Measurements from ENCODE around the gene RUNX1. TPM values are rescaled to one million over a fixed set of nuclear protein-coding genes. Genes with fewer than 3 reads are reported as not detected.
A peak's percentile ranks its signal among the peaks of the same experiment; 100 is the strongest.

The RUNX1 gene
- total RNA-seq, 1 donor from 2014 or later: 18.7 TPM

DNA sequence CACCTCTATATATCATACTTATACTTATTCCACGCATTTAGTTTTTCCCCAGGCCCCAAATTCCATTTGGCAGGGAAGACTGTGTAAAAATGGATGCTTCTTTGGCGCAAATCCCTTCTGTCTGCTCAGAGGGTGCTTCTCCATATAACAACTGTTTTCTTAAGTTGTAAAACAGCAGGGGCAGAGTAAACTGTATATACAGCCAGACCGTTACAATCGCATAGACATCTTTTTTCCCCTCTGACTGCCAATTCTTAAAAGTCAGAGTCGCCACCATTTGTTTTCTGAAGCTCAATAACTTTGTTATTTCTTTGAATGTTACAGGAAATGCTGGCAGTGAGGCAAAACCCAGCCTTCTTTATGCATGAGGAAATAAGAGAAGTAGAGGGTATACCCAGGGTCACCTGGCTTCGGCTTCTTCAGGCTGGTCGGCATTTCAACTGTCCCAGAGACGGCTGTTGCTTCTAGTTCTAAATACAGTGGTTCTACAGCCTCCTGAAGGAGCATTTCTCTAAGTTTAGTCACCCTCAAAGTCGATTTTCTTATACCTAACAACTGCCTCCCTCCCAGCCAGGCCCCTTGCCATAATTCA is 191.9 kb downstream of the RUNX1 start:
- DNase-seq (ENCODE audit: low spot score): no peak
- H3K36me3 Mint-ChIP-seq (ENCODE audit: low read depth, unreplicated experiment): no peaks in the 10 kb centered on the region

DNA sequence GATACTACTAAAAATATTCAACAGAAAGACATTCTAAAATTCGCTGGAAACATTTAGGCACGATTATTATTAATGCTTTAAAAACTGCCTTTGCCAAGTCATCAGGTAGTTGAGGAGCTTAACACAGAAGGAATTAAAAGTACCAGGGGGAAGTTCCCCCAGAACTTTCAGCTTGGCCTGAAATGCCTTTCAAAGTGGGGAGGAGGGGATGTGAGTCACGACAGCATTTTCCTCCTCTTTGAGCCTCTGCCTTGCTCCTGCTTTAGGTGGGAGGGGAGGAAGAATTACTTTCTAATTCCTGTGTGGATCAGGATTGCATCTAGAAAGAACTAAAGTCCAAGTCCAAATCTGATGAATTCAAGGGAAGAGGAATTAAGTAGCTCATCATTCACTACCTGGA is 196.7 kb downstream of the RUNX1 start:
- Mint-ChIP-seq H3K27ac (ENCODE audit: unreplicated experiment) (no peak overlapping the region), H3K4me1 (ENCODE audit: unreplicated experiment) (peaks cover 17% of the 10 kb centered on the region), H3K36me3 (ENCODE audit: low read depth, unreplicated experiment) (no peaks in the 10 kb centered on the region), H3K9me3 (ENCODE audit: unreplicated experiment) (no peaks in the 10 kb centered on the region), H3K4me3 (ENCODE audit: unreplicated experiment) (no peak overlapping the region), H3K27me3 (ENCODE audit: unreplicated experiment) (no peaks in the 10 kb centered on the region)
- TF ChIP-seq, protein P1, sequence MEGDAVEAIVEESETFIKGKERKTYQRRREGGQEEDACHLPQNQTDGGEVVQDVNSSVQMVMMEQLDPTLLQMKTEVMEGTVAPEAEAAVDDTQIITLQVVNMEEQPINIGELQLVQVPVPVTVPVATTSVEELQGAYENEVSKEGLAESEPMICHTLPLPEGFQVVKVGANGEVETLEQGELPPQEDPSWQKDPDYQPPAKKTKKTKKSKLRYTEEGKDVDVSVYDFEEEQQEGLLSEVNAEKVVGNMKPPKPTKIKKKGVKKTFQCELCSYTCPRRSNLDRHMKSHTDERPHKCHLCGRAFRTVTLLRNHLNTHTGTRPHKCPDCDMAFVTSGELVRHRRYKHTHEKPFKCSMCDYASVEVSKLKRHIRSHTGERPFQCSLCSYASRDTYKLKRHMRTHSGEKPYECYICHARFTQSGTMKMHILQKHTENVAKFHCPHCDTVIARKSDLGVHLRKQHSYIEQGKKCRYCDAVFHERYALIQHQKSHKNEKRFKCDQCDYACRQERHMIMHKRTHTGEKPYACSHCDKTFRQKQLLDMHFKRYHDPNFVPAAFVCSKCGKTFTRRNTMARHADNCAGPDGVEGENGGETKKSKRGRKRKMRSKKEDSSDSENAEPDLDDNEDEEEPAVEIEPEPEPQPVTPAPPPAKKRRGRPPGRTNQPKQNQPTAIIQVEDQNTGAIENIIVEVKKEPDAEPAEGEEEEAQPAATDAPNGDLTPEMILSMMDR (IDR thresholded peaks at IDR 0.05; ENCODE audit: unreplicated experiment): no peak
- DNase-seq (ENCODE audit: low spot score): no peak

More for the DNA sequence above, 191.9 kb downstream of the RUNX1 start:
- Mint-ChIP-seq H3K4me1 (ENCODE audit: unreplicated experiment) (peaks cover 15% of the 10 kb centered on the region), H3K4me3 (ENCODE audit: unreplicated experiment) (no peak overlapping the region), H3K27ac (ENCODE audit: unreplicated experiment) (no peak overlapping the region), H3K9me3 (ENCODE audit: unreplicated experiment) (no peaks in the 10 kb centered on the region), H3K27me3 (ENCODE audit: unreplicated experiment) (peaks cover 2% of the 10 kb centered on the region)
- TF ChIP-seq, protein P1 (IDR thresholded peaks at IDR 0.05; ENCODE audit: unreplicated experiment): no peak

DNA sequence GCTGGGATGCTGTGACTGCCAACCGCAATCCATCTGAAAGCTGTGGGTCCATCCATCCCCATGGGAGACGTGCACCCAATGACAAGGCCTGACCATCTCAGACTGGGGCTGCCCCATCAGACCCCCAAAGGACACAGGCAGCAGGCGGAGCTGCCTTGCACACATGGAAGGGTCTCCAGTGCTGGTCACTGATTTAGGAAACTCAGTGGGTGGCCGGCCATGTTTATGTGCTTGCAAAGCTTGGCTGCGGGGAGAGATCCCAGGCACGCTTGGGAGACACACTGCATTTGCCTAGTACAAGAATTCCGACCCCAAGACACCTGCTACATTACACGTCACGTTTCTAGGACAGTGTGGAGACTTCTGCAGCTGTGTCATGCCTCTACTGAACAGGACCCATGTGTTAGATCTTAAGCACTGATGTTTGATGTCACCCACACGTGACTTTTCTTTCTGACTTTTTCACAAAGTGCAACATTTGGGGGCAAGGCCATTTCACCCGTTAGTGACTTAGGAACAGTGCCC is 198.9 kb downstream of the RUNX1 start:
- DNase-seq (ENCODE audit: low spot score): no peak
- Mint-ChIP-seq H3K9me3 (ENCODE audit: unreplicated experiment) (no peaks in the 10 kb centered on the region), H3K4me3 (ENCODE audit: unreplicated experiment) (no peak overlapping the region), H3K27me3 (ENCODE audit: unreplicated experiment) (no peaks in the 10 kb centered on the region), H3K27ac (ENCODE audit: unreplicated experiment) (no peak overlapping the region), H3K4me1 (ENCODE audit: unreplicated experiment) (peaks cover 36% of the 10 kb centered on the region), H3K36me3 (ENCODE audit: low read depth, unreplicated experiment) (no peaks in the 10 kb centered on the region)
- TF ChIP-seq, protein P1 (IDR thresholded peaks at IDR 0.05; ENCODE audit: unreplicated experiment): no peak

DNA sequence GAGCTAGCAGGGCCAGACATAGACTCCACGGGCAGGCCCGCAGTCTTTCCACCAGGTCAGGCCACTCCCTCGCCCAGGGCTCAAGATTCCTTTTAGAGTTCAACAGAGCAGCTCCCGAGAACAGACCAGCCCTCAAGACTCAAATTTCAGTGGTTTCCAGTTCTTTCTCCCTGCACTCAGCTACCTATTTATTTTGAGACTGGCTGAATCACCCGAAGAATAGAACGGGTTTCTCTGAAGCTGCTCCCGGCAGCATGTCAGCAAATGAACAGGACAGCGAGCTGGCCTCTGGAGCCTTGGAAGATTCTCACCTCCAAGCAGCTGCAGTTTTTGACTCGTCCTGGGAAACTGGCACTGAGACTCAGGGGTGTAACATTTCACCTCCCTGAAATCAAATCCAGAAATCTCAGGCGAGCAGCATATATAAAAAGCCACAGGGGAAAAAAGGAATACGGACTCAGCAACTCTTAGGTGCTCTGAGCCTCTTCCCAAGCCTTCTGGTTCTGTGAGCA is 202.4 kb downstream of the RUNX1 start:
- TF ChIP-seq, protein P1 (IDR thresholded peaks at IDR 0.05; ENCODE audit: unreplicated experiment): no peak
- Mint-ChIP-seq H3K27me3 (ENCODE audit: unreplicated experiment) (peaks cover 2% of the 10 kb centered on the region), H3K27ac (ENCODE audit: unreplicated experiment) (peak overlapping the region; percentile 93), H3K9me3 (ENCODE audit: unreplicated experiment) (no peaks in the 10 kb centered on the region), H3K4me1 (ENCODE audit: unreplicated experiment) (peaks cover 40% of the 10 kb centered on the region), H3K36me3 (ENCODE audit: low read depth, unreplicated experiment) (peaks cover 6% of the 10 kb centered on the region), H3K4me3 (ENCODE audit: unreplicated experiment) (no peak overlapping the region)
- peak; percentile 36 for DNase-seq (ENCODE audit: low spot score)
